Hematopoietic multipotent progenitor cell treated with erythropoietin and hydrocortisone succinate and interleukin-3 and kit ligand, for 4 days (in vitro differentiated cells): Measurements from ENCODE around the gene KLF4.
A peak's percentile ranks its signal among the peaks of the same experiment; 100 is the strongest.
"Not testable (repeated sequence)": the region's sequence is repeated elsewhere in the genome, so short reads cannot be mapped to it uniquely, and the experiment has no call there.

ENCODE experiments used
- DNase-seq: peaks from one replicate; pipeline ENCODE4 v3.0.0-alpha.2; 2015

Gene KLF4

DNA sequence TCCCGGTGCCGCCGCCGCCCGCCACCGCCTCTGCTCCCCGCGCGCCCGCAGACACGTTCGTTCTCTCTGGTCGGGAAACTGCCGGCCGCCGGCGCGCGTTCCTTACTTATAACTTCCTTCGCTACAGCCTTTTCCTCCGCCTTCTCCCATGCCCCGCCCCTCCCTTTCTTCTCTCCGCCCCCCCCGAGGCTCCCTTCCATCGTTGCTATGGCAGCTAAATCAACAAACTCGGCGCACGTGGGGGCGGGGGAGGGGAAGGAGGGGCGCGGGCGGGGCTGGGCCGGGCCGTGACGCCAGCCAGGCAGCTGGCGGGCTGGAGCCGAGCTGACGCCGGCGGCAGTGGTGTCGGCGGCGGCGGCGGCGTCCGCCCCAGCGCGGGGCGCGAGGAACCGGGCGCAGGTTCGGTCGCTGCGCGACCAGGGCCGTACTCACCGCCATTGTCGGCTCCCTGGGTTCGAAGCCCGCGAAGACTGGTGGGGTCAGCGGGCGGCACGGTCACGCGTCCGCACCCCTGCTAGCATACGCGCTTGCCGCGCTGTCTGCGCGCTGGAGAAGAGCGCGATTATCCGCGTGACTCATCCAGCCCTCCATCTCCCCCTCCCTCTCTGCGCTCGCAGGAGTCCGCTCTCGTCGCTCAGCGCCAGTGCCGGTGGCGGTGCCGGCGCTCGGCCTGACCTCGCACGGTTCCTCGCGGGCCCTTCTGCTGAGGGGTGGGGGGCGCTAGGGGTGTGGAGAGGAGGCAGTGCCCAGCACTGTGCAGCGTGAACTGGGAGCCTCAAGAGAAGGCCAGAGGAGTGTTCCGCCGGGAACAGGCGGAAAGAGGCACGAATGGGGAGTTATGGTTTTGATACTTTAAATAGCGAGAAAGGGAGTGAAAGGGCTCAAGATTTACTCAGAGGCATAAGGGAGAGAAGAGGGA lies at the start of gene KLF4:
Gene KLF4, minus strand, starts transcription at position 83 of the 919 bp plus-strand sequence. CDS start 597 bp downstream, outside the sequence.
- peak; percentile 95 for DNase-seq

DNA sequence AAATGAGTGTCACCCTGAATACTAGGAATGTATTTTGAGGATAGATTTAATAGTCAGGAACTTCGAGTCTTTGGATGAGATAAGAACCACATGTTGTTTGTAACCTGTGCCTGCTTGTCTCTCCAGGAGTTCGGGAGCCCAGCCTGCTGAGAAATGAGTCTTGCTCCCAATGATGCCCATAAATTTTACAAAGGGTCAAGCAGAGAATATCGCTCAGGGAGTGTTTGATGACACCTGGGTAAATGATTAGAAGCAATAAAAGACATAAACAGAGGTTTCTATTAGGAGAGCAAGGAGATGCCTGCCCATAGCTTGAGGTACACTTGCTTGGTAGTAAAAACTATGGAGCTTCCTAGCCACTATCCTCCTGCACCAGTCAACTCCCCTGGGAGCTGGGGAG lies 46.9 kb upstream of the KLF4 start:
- DNase-seq: no peak

DNA sequence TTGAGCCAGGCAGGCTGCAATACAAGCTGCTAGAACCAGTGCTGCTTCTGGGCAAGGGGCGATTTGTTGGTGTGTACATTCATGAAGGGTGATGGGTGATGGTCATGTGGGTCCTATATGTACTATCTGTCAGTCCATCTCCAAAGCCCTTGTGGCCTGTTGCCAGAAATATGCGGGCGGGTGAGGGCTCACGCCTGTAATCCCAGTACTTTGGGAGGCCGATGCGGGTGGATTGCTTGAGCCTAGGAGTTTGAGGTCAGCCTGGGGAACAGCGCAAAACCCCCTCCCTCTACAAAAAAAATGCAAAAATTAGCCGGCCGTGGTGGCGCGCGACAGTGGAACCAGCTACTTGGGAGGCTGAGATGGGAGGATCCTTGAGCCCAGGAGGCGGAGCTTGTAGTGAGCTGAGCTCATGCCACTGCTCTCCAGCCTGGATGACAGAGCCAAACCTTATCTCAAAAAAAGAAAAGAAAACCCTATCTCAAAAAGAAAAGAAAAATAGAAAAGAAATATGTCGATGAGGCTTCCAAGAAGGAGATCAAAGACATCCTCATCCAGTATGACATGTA lies 45.0 kb upstream of the KLF4 start:
- DNase-seq: no peak

GRCh38 chr9:107530679-107531078 lies 41.1 kb upstream of the KLF4 start:
- DNase-seq: peak; percentile 8

DNA sequence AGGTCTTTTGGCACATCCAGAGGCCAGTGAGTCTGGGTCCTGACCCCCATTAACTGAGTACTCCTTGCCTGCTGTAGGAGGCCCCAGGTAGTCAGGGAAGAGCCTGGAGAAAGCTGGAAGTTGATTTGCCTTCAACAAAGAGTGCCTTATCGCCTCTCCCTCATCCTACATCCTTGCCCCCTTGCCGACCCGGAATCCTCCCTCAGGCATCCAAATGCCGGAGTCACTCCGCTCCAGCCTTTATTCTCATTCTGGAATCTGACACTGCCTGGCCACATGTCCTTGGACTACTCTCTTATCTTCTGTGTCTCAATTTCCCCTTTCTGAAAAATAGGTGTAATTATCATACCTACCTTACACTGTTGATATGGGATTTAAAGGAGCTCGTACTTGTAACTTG lies 39.1 kb upstream of the KLF4 start:
- no peak for DNase-seq

DNA sequence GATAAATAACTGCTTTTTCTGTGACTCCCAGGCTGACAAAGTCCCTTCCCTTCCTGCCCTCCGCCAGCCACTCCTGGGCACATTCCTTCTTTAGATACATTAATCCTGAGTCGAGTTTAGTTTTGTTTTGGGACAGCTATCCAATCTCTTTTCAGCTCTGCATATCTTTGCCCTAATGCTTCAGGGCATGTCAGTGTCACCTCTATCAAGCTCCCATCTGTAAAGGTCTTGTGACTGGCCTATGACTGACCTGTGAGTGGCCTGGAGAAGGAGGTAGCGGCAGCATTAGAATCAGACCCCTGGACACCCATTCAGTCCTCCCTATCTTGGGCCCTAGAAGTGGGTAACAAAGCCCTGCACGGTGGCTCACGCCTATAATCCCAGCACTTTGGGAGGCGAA lies 34.0 kb upstream of the KLF4 start:
- no peak for DNase-seq

- DNase-seq: no peak
Observed at GRCh38 chr9:107520186-107520585, 30.6 kb upstream of the KLF4 start.

GRCh38 chr9:107518037-107518807 lies 28.7 kb upstream of the KLF4 start:
- DNase-seq: no peak

- peak; percentile 43 for DNase-seq
Observed at GRCh38 chr9:107513464-107514100, 24.0 kb upstream of the KLF4 start.

- no peak for DNase-seq
Observed at GRCh38 chr9:107504585-107505455, 15.3 kb upstream of the KLF4 start.

DNA sequence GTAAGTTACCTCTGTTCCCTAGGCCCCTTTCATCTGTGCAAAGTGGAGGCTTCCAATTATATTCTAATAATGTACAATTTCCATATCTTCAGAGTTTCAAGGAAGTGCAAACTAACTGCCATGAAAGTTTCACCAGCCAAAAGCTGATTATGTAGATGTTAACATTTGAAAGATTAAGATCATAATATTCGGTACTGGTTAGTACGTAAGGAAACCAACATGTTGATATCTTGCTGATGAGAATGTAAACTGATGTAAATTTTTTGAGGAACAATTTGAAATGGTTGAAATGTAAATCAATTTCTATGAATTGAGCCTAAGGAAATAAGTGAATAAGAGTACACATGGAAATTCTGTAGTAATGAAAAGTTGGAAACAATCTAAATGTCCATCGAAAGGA lies 12.9 kb upstream of the KLF4 start:
- DNase-seq: no peak

DNA sequence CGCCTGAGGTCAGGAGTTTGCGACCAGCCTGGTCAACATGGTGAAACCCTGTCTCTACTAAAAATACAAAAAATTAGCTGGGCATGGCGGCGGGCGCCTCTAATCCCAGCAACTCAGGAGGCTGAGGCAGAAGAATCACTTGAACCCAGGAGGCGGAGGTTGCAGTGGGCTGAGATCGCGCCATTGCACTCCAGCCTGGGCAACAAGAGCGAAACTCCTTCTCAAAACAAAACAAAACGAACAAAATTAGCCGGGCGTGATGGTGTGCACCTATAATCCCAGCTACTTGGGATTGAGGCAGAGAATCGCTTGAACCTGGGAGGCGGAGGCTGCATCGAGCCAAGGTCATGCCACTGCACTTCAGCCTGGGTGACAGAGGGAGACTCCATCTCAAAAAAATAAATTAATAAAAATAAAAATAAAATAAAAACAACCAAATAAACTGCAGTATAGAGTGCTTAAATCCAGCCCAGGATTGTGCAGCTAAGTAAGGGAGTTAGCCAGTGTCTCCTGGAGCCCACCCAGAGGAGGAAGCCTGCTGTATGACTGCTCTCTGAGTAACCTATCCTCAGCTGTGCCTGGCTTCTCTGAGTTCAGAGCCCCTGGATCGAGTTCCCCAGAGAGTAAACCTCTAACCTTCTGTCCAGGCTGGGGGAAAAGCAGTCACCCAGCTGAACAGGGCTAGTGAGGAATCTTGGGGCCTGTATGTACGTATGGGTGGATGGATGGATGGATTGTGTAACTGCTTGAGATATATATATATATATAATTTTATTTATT lies 11.0 kb upstream of the KLF4 start:
- not testable (repeated sequence) for DNase-seq

GRCh38 chr9:107496976-107497375 lies 7.4 kb upstream of the KLF4 start:
- DNase-seq: peak; percentile 24

GRCh38 chr9:107492381-107492970 lies 2.9 kb upstream of the KLF4 start:
- no peak for DNase-seq

DNA sequence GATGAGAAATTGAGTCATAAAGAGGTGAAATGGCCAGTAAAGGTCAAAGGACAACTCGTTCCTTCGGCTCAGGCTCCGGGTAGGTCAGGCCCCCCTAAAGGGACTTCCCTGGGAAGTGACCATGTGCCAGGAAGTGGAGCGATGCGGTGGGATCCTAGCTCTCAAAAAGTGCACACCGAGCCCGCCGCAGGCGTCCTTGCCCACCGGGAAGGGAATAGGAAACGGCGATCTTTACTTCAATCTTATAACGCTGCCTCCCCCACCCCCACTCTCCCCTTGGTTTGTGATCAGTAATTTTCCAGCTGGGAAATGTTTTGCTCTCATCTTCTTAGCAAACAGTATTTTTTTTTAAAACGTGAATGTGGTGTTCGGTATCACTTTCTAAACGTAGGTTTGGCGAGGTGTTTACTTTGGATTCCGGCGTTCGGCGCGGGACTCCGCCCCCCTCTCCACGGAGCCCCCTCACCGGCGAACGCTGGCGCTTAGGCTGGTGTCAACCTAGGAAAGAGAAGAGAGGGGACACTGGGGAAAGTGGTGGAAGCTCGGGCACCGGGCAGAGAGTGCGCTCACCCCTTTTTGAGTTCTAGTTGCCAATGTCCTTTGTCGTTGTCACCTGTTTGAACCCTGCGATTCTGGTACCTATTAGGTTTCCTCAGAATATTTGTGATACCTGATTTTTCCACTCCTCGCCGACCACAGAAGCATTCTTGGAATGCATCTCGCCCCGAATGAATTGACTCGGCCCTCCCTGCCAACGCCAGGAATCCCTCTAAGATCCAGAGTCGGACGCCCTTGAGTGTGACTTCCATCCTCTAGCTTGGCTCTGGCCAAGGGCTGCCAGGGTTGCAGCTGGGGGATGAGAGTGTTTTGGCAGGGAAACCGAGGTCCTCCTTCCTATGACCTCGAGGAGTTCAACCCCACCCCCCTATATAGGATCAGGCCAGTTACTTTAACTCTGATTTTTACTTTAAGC lies 1.8 kb upstream of the KLF4 start:
- no peak for DNase-seq

GRCh38 chr9:107490606-107490970 lies 1.0 kb upstream of the KLF4 start:
- not testable (repeated sequence) for DNase-seq

DNA sequence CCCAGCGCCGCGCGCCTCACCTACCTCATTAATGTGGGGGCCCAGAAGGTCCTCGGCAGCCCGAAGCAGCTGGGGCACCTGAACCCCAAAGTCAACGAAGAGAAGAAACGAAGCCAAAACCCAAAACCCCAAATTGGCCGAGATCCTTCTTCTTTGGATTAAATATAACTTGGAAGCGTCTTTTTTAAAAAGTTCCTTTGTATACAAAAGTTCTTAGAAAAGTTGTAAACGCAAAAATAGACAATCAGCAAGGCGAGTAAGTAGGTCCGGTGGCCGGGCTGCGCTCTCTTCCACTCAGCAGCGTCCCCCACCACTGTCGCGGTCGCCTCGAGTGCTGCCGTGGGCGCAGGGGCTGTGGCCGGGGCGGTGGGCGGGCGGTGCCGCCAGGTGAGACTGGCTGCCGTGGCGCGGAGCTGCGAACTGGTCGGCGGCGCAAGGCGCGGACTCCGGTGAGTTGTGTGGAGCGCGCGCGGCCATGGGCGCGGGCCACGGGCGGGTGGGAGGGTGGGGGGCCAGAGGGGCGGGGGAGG lies 360 bp downstream of the KLF4 start:
- DNase-seq: no peak

GRCh38 chr9:107488375-107489143 lies 1.0 kb downstream of the KLF4 start:
- DNase-seq: peak; percentile 32
